GM18868 (cell line): Measurements from ENCODE around the gene HAUS5.

Experiments used
- ATAC-seq: cut with Tn5 transposase; IDR thresholded peaks from one replicate; pipeline ENCODE4 v1.9.1; 2021; ENCODE audit warnings: mild to moderate bottlenecking, moderate library complexity; ENCODE audit not compliant: unreplicated experiment

HAUS5 gene

DNA sequence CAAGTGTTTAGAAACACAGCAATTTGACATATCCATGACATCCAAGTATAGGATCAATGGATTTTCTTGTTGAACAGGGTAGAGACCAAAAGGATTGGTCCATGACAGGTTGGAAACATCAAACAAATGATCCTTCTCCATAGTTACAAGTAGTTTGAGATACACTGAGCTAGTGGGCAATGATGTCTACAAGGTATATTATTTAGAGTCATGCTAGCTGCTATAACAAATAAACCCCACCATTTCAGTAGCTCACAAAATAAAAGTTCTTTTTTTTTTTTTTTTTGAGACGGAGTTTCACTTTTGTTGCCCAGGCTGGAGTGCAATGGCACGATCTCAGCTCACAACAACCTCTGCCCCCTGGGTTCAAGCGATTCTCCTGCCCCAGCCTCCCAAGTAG, 4.9 kb upstream of the HAUS5 start:
- no peak for ATAC-seq

DNA sequence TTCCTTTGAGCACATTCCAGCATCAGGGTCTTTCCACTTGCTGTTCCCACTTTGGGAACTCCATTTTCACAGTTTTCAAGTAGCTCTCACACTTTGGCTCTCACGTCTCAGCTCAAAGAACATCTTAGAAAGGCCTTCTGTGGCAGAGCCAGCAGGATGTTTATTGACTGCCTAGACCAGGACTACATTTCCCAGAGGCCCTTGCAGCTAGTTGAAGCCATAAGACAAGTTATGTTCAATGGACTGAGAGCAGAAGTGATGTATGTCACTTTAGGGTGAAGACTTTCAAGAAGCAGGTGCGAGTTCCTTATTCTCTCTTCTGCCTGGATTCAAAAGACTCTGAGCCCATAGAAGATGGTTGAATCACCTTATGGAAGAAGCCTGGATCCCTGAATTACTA, 4.3 kb upstream of the HAUS5 start:
- no peak for ATAC-seq

DNA sequence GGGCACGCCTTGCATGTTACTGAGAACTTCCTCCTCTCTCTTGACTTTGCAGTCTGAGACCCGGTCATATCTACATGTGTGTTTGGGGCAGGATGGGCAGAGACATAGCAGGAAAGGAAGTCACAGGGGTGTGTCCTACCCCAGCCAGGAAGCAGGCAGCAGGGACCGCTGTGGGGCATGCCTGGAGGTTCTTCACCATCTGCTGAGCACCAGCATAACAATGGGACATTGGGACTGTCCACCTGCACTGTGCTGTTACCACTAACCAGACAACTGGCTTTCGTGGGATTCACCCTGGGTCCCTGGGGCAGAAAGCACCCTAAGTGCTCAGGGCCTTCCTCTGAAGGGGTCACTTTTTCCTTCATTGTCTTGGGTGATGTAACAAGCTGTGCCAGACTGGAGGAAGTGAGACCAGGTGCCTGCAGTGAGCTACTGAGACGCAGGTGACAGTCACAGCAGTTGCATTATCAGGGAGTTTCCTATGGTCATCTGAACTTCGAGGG, 2.6 kb upstream of the HAUS5 start:
- no peak for ATAC-seq

DNA sequence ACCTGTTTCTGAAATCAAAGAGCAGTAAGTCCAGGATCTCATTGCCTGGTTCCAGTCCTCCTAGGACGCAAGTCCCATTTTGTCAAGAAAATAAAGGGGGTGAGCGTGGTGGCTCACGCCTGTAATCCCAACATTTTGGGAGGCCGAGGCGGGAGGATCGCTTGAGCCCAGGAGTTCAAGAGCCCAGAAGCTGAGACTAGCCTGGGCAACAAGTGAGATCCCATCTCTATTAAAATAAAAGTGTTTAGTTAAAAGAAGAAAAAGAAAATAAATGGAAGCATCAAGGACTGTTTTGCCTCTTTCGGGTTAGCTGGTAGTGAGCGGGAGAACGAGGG, 344 bp upstream of the HAUS5 start:
- no peak for ATAC-seq

DNA sequence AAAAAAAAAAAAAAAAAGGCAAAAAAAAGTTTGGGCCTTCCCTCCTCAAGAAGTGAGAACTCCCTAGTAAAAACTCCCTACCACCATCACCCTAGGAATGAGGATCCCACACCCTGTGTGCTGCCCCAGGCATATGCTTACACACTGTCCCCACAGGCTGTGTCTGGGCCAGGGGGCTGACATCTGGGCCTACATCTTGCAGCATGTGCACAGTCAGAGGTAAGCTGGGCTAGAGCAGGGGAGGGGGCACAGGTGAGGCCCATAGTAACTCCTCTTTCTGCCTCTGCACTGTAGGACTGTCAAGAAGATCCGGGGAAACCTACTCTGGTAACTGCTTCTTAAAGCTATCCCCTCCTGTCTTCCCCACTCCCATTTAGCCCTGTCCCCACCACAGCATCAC, 1.0 kb downstream of the HAUS5 start:
- no peak for ATAC-seq

DNA sequence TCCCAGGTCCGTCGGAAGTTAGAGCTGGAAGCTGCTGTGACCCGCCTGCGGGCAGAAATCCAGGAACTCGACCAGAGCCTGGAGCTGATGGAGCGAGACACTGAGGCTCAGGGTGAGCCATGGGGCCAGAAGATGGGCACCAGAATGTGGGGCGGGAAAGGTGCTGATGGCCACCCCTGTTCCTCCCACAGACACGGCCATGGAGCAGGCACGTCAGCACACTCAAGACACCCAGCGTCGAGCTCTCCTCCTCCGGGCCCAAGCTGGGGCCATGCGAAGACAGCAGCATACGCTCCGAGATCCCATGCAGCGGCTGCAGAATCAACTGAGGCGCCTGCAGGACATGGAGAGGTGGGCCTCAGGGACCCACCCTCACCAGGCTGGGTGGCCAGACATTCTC, 2.5 kb downstream of the HAUS5 start:
- ATAC-seq, result no peak

DNA sequence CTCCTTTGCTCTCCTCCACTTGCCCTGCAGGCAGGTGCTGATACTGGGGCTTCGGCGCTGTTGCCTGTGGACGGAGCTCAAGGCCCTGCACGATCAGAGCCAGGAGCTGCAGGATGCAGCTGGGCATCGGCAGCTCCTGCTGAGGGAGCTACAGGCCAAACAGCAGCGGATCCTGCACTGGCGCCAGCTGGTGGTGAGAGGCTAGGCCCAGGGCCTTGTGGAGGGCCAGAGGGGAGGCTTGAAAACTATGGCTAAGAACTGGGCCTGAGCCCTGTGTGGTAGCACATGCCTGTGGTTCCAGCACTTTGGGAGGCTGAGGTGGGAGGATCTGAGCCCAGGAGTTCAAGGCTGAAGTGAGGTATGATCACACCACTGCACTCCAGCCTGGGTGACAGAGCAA, 6.3 kb downstream of the HAUS5 start:
- no peak for ATAC-seq

DNA sequence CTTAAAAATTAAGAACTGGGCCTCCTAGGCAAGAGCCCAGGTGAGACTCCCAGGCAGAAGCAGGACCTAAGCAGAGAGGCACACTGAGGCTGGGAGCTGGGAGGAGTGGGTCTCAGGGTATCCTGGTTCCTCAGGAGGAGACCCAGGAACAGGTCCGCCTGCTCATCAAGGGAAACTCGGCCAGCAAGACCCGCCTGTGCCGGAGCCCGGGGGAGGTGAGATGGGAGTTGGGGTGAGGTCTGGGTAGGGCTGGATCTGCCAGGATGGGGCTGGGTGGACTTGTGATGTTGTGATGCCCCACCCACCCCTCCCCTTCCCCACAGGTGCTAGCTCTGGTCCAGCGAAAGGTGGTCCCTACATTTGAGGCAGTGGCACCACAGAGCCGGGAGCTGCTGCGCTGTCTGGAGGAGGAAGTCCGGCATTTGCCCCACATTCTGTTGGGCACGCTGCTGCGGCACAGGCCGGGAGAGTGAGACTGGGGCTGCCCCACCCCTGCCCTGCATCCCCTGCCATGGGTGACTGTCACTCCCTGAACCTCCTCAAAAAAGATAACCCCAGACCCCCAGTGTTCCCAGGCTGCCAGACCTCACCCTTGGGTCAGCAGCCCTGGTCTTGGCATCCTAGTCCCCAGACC, 6.9 kb downstream of the HAUS5 start:
- no peak for ATAC-seq

DNA sequence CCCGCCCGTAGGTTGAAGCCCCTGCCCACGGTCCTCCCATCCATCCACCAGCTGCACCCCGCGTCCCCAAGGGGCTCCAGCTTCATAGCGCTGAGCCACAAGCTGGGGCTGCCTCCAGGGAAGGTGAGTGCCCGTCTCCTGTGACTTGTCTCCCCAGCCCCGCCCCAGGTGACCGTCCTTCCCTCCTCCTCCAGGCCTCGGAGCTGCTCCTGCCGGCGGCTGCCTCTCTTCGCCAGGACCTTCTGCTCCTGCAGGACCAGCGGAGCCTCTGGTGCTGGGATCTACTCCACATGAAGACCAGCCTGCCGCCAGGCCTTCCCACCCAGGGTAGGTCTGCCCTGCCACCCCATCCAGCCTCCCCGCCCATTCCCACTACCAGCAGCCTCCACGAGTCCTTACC, 7.5 kb downstream of the HAUS5 start:
- ATAC-seq, result no peak

DNA sequence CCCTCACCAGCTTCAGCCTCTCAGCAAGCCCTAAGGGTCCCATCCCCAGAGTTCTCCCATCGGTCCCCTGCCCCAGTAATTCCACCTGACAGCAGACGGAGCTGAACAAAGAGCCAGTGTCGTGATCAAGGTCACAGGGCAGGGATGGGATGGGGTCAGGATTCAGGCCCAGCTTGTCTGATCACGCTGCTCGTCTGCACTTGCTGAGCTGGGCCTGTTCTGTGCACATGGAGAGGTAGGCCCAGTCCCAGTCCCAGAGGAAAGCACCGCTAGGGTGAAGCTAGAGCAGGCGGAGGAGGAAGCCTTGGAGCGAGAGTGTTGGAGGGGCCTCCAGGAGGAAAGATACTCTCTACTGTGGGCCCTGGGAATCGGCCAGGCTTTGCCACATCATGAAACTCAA, 9.2 kb downstream of the HAUS5 start:
- no peak for ATAC-seq

DNA sequence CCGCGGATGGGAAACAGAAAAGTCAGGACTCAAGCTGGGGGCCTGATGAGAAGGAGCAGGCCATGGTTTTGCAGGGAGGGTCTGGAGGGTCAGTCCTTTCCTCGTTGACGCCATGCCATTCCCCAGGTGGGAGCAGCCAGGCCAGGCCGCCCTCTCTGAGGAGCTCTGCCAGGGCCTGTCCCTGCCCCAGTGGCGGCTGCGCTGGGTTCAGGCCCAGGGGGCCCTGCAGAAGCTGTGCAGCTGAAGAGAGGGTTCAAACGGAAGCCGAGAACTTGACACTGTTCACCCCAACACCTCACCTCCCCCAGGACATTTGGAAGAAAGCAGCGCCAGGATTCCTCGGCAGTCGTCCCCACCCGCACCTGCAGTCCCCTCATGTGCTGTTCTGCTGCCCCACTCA, 10.2 kb downstream of the HAUS5 start:
- ATAC-seq, result no peak

DNA sequence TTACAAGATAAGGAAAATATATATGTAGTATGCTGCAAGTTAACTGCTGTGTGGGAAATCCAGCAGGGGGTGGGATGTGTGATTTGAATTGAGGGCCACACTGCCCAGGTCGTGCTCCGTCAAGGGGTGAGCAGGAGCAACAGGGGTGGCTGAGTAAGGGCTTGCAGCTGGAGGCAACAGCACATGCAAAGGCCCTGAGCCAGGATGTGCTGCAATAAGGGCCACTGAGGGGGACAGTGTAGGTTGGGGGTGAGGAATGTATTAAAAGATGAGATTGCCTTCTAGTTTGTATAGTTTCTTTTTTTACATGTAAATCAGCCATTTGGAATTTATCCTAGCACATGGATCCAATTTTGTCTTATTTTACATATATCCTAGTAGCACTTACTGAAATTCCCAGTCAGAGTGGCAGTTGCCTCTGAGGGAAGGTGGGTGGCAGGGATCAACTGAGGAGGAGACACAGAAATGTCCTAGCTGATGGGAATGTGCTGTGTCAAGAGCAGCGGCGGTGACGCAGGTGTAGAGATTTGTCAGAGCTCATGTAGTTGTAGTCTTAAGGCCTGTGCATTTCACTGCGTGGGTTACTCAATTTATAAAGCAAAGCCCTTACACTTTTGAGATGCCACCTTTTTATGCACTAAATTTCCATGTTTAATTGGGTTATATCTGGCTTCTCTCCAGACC, 10.9 kb downstream of the HAUS5 start:
- no peak for ATAC-seq

DNA sequence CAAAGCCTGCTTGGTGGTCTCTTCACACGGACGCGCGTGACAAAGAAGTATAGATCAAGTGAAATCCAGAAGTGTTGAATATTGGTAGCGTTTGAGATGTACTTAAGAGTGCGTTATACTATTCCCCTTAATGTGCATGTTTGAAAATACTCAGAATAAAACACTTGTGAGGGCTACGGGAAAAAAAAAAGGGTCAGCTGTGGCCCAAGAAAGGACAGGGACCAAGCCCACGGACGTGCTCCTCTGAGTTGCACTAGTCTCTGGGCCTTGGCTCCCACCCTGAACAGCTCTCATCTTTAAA, 15.7 kb downstream of the HAUS5 start:
- ATAC-seq, result no peak

DNA sequence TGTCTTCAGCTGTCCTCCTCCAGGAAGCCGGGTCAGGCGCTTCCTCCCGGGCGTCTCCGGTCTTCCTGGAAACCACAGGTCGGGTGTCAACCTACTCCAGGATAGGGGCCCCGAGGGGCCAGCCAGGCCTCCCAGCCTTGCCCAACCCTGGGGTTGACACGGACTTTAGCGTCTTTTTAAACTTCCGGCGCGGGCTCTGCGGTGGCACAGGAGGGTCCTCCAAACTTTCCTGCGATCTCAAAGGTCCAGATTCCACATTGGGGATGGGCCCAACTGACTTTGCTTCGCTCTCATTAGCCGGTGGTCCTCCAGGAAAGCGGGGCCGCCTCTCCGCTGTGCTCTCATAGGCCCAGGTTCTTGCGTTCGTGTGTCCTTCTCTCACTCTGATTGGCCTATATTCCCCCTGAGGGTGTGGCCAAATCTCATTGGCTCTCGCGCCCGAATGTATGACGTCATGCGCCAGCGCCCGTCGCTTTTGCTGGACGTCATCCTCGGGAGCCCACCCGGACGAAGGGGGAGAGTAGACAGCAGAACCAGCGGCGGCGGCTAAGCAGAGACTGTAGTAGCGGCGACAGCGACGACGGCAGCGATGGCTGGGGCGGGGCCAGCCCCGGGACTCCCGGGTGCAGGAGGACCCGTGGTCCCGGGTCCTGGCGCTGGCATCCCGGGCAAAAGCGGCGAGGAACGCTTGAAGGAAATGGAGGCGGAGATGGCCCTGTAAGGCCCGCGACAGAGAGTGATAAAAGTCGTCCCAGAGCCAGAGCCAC, 16.2 kb downstream of the HAUS5 start, which contains the start of gene RBM42:
RBM42 (plus strand) TSS at position 472 of the 767 bp plus-strand sequence; CDS start at position 590, 118 bp downstream.
- ATAC-seq, result peak; percentile 97

DNA sequence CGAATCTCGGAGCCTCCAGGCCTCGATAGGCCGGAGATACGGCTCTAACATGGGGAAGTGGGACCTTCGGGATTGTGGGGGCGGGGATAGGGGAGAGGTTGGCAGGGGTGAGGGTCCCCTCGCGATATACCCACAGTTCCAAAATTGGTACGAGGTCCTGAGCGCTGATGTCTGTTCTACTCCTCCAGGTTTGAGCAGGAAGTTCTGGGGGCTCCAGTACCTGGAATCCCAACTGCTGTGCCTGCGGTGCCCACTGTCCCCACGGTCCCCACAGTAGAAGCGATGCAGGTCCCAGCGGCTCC, 16.7 kb downstream of the HAUS5 start:
- no peak for ATAC-seq

DNA sequence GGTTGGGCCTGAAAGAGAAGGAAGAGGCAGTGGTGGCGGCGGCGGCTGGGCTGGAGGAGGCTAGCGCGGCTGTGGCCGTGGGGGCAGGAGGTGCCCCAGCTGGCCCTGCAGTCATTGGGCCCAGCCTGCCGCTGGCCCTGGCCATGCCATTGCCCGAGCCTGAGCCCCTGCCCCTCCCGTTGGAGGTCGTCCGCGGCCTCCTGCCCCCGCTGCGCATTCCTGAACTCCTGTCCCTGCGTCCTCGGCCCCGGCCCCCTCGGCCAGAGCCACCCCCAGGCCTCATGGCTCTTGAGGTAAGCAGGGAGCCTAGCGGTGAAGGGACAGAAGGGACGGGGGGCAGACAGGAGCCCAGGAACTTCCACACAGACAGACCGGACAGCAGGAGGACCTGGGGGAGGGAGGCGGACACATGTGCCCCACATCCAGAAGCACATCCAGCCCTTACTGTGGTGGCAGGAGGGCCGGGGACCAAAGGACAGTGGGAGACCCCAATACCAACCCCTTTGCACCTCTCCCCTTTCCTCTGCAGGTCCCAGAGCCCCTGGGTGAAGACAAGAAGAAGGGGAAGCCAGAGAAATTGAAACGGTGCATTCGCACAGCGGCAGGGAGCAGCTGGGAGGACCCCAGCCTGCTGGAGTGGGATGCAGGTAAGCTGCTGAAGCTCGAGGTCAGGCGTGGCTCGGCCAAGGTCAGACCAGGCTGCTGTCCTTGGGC, 21.3 kb downstream of the HAUS5 start:
- no peak for ATAC-seq

DNA sequence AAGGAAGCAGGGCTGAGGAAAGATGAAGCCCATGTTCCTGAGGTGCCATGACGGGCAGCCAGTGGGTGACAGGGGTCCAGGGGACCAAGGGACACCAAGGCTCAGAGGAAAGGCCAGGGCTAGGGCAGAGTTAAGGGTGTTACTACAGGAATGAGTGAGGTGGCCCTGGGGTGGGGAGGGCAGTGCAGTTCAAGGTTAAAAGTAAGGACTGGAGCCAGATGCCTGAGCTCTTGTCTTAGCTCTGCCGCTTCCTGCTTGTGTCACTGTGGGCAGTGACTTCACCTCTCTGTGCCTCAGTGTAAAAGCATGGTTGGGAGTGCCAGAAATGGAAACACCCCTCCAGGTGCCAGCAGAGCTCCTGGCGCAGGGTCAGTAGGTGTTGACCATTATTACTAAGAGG, 24.1 kb downstream of the HAUS5 start:
- ATAC-seq, result no peak

DNA sequence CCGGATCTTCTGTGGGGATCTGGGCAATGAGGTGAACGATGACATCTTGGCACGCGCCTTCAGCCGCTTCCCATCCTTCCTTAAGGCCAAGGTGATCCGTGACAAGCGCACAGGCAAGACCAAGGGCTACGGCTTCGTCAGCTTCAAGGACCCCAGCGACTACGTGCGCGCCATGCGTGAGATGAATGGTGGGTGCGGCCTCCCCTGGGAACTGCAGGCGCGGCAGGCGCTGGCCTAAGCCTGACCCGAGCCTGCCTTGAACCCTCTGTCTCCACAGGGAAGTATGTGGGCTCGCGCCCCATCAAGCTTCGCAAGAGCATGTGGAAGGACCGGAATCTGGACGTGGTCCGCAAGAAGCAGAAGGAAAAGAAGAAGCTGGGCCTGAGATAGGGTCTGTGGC, 24.6 kb downstream of the HAUS5 start:
- ATAC-seq, result no peak

DNA sequence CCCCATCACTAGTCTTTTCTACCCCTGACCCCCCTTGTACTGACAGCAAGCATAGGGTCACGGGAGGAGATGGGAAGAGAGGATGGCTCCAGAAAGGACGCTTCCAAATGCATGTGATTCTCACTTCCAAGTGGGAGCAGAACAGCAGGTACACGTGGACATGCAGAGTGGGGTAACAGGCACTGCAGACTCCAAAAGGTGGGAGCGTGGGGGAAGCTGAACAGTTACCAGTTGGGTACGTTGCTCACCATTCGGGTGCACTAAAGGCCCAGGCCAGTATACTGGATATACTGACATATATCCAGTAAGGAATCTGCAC, 26.7 kb downstream of the HAUS5 start:
- no peak for ATAC-seq

DNA sequence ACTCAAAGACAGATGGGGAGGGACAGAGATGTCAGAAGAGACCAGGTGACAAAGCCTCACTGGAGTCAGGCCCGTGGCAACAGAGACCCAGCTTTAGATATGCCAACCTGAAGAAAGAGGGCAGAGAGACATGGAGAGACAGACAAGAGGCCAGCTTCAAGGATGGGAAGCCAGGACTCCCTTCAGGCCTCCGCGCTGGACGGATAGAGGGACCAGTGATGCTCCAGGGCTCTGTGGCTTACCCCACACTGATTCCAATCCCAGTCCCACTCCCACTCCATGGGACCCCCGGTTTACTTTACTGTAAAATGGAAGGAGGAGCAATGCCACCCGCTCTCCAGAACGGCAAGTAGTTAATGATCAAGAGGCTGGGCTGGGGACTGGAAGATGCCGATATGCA, 27.3 kb downstream of the HAUS5 start:
- ATAC-seq, result no peak

DNA sequence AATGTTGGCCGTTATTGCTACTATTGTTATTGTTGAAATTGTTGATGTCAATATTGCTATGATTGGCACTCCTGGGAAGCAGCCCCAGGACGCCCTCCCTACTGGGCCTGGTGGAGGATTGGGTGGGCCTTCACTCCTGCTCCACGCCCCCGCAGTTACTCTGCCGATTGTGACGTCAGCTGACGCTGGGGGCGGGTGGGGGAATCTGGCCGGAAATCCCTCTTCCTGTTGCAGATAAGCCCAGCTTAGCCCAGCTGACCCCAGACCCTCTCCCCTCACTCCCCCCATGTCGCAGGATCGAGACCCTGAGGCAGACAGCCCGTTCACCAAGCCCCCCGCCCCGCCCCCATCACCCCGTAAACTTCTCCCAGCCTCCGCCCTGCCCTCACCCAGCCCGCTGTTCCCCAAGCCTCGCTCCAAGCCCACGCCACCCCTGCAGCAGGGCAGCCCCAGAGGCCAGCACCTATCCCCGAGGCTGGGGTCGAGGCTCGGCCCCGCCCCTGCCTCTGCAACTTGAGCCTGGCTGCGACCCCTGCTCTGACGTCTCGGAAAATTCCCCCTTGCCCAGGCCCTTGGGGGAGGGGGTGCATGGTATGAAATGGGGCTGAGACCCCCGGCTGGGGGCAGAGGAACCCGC, 29.1 kb downstream of the HAUS5 start, which contains the start of gene ETV2:
ETV2 (plus strand) TSS at position 231 of the 637 bp plus-strand sequence. CDS start 716 bp downstream, outside the sequence.
- ATAC-seq, result no peak
